ENCODE results near the gene GLB1L.

Gene GLB1L

GRCh38 chr2:219272356-219272755, 27.1 kb upstream of the GLB1L start:
- no peaks in the 10 kb centered on the region for H4K20me1 ChIP-seq (ENCODE audit: insufficient read depth, low read length)
- no peak for DNase-seq
- H3F3A ChIP-seq (ENCODE audit: insufficient read depth, low read length) = no peaks in the 10 kb centered on the region
- no peaks in the 10 kb centered on the region for H3K36me3 ChIP-seq (replicated peaks; ENCODE audit: insufficient read depth, low read length)
- H3K4me2 ChIP-seq (ENCODE audit: low read depth, low read length) = no peak overlapping the region
- H3K79me2 ChIP-seq (ENCODE audit: low read length) = no peaks in the 10 kb centered on the region
- H3K4me1 ChIP-seq (ENCODE audit: low read length) = peaks cover 4% of the 10 kb centered on the region; the same call in 1 of the 2 replicates
- no peak overlapping the region for H3K4me3 ChIP-seq (ENCODE audit: low read length)
- H2AFZ ChIP-seq (ENCODE audit: low read length) = no peak overlapping the region
- no peaks in the 10 kb centered on the region for H3K9me2 ChIP-seq (replicated peaks; ENCODE audit: insufficient read depth, low read length)
- no peak overlapping the region for H3K9ac ChIP-seq (ENCODE audit: low read length)
- no peaks in the 10 kb centered on the region for H3K9me3 ChIP-seq (replicated peaks; ENCODE audit: insufficient read depth, low read length)
- no peak overlapping the region for H3K27ac ChIP-seq (ENCODE audit: low read length)
- no peak for TF ChIP-seq EZH2 (optimal IDR thresholded peaks at IDR 0.05; ENCODE audit: low read depth, low read length)
- TF ChIP-seq EZH2phosphoT487 (IDR thresholded peaks at IDR 0.05; ENCODE audit: low read length) = no peak
- TF ChIP-seq CTCF (IDR thresholded peaks at IDR 0.05; ENCODE audit: low read length) = no peak
- H3K27me3 ChIP-seq (replicated peaks; ENCODE audit: insufficient read depth, low read length) = no peaks in the 10 kb centered on the region

- Histone ChIP-seq H3K27ac (ENCODE audit: low read length) (no peak overlapping the region), H3K36me3 (replicated peaks; ENCODE audit: insufficient read depth, low read length) (no peaks in the 10 kb centered on the region), H3K79me2 (ENCODE audit: low read length) (no peaks in the 10 kb centered on the region), H3K4me2 (ENCODE audit: low read depth, low read length) (no peak overlapping the region), H3K4me3 (ENCODE audit: low read length) (no peak overlapping the region), H3K9me2 (replicated peaks; ENCODE audit: insufficient read depth, low read length) (no peaks in the 10 kb centered on the region), H4K20me1 (ENCODE audit: insufficient read depth, low read length) (no peaks in the 10 kb centered on the region), H3K9ac (ENCODE audit: low read length) (no peak overlapping the region), H3K27me3 (replicated peaks; ENCODE audit: insufficient read depth, low read length) (no peaks in the 10 kb centered on the region), H3K4me1 (ENCODE audit: low read length) (no peaks in the 10 kb centered on the region), H3K9me3 (replicated peaks; ENCODE audit: insufficient read depth, low read length) (no peaks in the 10 kb centered on the region), H3F3A (ENCODE audit: insufficient read depth, low read length) (no peaks in the 10 kb centered on the region), H2AFZ (ENCODE audit: low read length) (no peak overlapping the region)
- TF ChIP-seq CTCF (IDR thresholded peaks at IDR 0.05; ENCODE audit: low read length) (no peak), EZH2phosphoT487 (IDR thresholded peaks at IDR 0.05; ENCODE audit: low read length) (no peak)
- DNase-seq = no peak
Measured at GRCh38 chr2:219271021-219271420, 25.8 kb upstream of the GLB1L start.

GRCh38 chr2:219270055-219270372, 24.8 kb upstream of the GLB1L start:
- Histone ChIP-seq H3K36me3 (replicated peaks; ENCODE audit: insufficient read depth, low read length) (no peaks in the 10 kb centered on the region), H4K20me1 (ENCODE audit: insufficient read depth, low read length) (no peaks in the 10 kb centered on the region), H3K9me2 (replicated peaks; ENCODE audit: insufficient read depth, low read length) (no peaks in the 10 kb centered on the region), H3F3A (ENCODE audit: insufficient read depth, low read length) (no peaks in the 10 kb centered on the region), H2AFZ (ENCODE audit: low read length) (no peak overlapping the region), H3K9me3 (replicated peaks; ENCODE audit: insufficient read depth, low read length) (no peaks in the 10 kb centered on the region), H3K4me1 (ENCODE audit: low read length) (no peaks in the 10 kb centered on the region), H3K79me2 (ENCODE audit: low read length) (no peaks in the 10 kb centered on the region), H3K27me3 (replicated peaks; ENCODE audit: insufficient read depth, low read length) (no peaks in the 10 kb centered on the region), H3K4me2 (ENCODE audit: low read depth, low read length) (no peak overlapping the region), H3K27ac (ENCODE audit: low read length) (no peak overlapping the region), H3K9ac (ENCODE audit: low read length) (no peak overlapping the region), H3K4me3 (ENCODE audit: low read length) (no peak overlapping the region)
- TF ChIP-seq EZH2 (optimal IDR thresholded peaks at IDR 0.05; ENCODE audit: low read depth, low read length) (no peak), EZH2phosphoT487 (IDR thresholded peaks at IDR 0.05; ENCODE audit: low read length) (no peak), CTCF (IDR thresholded peaks at IDR 0.05; ENCODE audit: low read length) (no peak)
- no peak for DNase-seq

All from MM.1S (cell line).